ENCODE measurements around the gene MORN3. TPM values are rescaled to one million over a fixed set of nuclear protein-coding genes. Genes with fewer than 3 reads are reported as not detected.

The MORN3 gene
- total RNA-seq, 2 experiments from 2014 or later: 0.13 to 0.32 TPM

DNA sequence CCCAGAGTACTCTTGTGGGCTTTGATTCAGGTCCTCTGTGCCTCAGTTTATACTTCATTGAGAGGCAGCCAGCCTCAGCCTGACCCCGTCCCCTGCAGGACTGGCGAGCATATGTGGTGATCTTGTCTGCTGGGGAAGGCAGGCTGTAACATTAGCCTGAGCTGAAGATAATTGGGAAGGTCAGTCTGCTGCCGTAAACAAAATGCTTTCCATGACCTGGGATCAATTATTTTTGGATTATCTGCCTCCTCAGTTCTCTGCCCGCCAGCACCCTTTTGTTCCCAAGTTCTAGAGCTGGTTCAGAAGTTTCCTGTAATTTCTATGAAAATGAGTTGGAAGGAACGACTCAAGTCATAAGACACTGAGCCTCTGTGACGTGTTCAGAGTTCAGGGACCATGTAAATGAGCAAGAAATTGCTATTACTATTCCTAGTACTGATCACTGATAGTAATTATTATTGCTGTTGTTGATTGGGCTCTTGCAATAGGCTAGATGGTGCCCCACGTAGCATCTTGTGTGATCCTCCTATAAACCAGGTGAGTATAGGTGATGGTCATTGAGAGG is 38.6 kb downstream of the MORN3 start:
- Histone ChIP-seq H3K79me2 (ENCODE audit: insufficient read depth, low read depth, low read length) (peaks cover 30% of the 10 kb centered on the region), H3K4me2 (ENCODE audit: low read length) (no peak overlapping the region), H3K9me3 (ENCODE audit: low read length) (no peaks in the 10 kb centered on the region), H3K4me3 (ENCODE audit: low read depth, low read length, poor library complexity, severe bottlenecking) (no peak overlapping the region), H3K27ac (ENCODE audit: low read depth, low read length, poor library complexity, severe bottlenecking) (no peak overlapping the region), H4K20me1 (ENCODE audit: insufficient read depth, low read length) (peaks cover 9% of the 10 kb centered on the region; the same call in 1 of the 2 replicates), H3K36me3 (ENCODE audit: insufficient read depth, low read length) (peaks cover 15% of the 10 kb centered on the region; the same call in 1 of the 2 replicates), H3K9me2 (ENCODE audit: insufficient read depth, low read length) (no peaks in the 10 kb centered on the region), H2AFZ (ENCODE audit: low read length) (no peak overlapping the region), H3K4me1 (ENCODE audit: insufficient read depth, low read length, poor library complexity, severe bottlenecking) (peaks cover 37% of the 10 kb centered on the region)
- POLR2A ChIA-PET: interaction anchor here (0.6 kb wide), 1 partner anchor 52 kb away, joined by 4 read pairs; no protein-coding TSS in a partner anchor
- BruUV-seq (replicated peaks): no TSS peak
- TF ChIP-seq EZH2phosphoT487 (IDR thresholded peaks at IDR 0.05; ENCODE audit: borderline replicate concordance, low read depth, low read length) (no peak), CTCF (conservative IDR thresholded peaks at IDR 0.05; ENCODE audit: low read length) (no peak)
- CTCF ChIA-PET (ENCODE audit: unreplicated experiment): no interaction called here
- no peak for DNase-seq (ENCODE audit: low spot score)
- intact Hi-C loops (cut with micrococcal nuclease; ENCODE audit: unreplicated experiment): no loop called here

GRCh38 chr12:121628536-121628935 is 40.9 kb downstream of the MORN3 start:
- DNase-seq (ENCODE audit: low spot score): peak; percentile 43

More at GRCh38 chr12:121628536-121628935, 40.9 kb downstream of the MORN3 start:
- H3K9me3 ChIP-seq (ENCODE audit: low read length): no peaks in the 10 kb centered on the region
- TF ChIP-seq CTCF (conservative IDR thresholded peaks at IDR 0.05; ENCODE audit: low read length) (no peak), EZH2phosphoT487 (IDR thresholded peaks at IDR 0.05; ENCODE audit: borderline replicate concordance, low read depth, low read length) (no peak)
- peaks cover 15% of the 10 kb centered on the region; the same call in 1 of the 2 replicates for H3K36me3 ChIP-seq (ENCODE audit: insufficient read depth, low read length)
- H3K4me1 ChIP-seq (ENCODE audit: insufficient read depth, low read length, poor library complexity, severe bottlenecking): peaks cover 47% of the 10 kb centered on the region
- ChIA-PET CTCF (ENCODE audit: unreplicated experiment) (interaction anchor here (0.5 to 1.5 kb wide), 2 partner anchors 25 to 105 kb away, joined by 5 to 6 read pairs; no protein-coding TSS in a partner anchor), POLR2A (interaction anchor here (0.5 to 3.6 kb wide), 5 partner anchors 9 to 35 kb away, joined by 3 to 10 read pairs (median 3); no protein-coding TSS in a partner anchor)
- H3K4me3 ChIP-seq (ENCODE audit: low read depth, low read length, poor library complexity, severe bottlenecking): peak overlapping the region; percentile 69
- intact Hi-C loops (cut with micrococcal nuclease; ENCODE audit: unreplicated experiment): loop anchor here (2.0 to 5.0 kb wide), 2 partner anchors 54 to 174 kb away; partner anchors contain the start of gene SETD1B
- peaks cover 30% of the 10 kb centered on the region for H3K79me2 ChIP-seq (ENCODE audit: insufficient read depth, low read depth, low read length)
- H3K4me2 ChIP-seq (ENCODE audit: low read length): peak overlapping the region; percentile 84
- H4K20me1 ChIP-seq (ENCODE audit: insufficient read depth, low read length): peaks cover 9% of the 10 kb centered on the region; the same call in 1 of the 2 replicates
- BruUV-seq (replicated peaks): no TSS peak
- H3K27ac ChIP-seq (ENCODE audit: low read depth, low read length, poor library complexity, severe bottlenecking): peak overlapping the region; percentile 70
- H3K9me2 ChIP-seq (ENCODE audit: insufficient read depth, low read length): no peaks in the 10 kb centered on the region
- no peak overlapping the region for H2AFZ ChIP-seq (ENCODE audit: low read length)
